Stomach (tissue), 9 donors: ENCODE measurements around the gene MSH6. TPM values are rescaled to one million over a fixed set of nuclear protein-coding genes. Genes with fewer than 3 reads are reported as not detected.

Experiments
- DNase-seq, 2 donors: peaks; one replicate each; pipeline versions ENCODE4 v3.0.0 to v3.0.0-alpha.2; 2013 to 2019
- H3K27ac ChIP-seq, 5 donors: fragments of 200-600 bp in 4 of 5; sonication (generic) in 4 of 5; one replicate each; pipeline ENCODE4 v1.5.1; 2013 to 2019; ENCODE audit warnings: mild to moderate bottlenecking in 1 of 5, moderate library complexity in 1 of 5
- H3K27me3 ChIP-seq, 3 donors: fragments of 200-600 bp; sonication (generic); one replicate each; pipeline ENCODE4 v1.5.1; 2017 to 2019; ENCODE audit warnings: mixed run types in 1 of 3
- H3K36me3 ChIP-seq, 4 donors: fragments of 200-600 bp; sonication (generic); 1 replicate in 3 of 4; 2 replicates in 1 of 4; pipeline ENCODE4 v1.5.1; 2016 to 2019
- H3K4me1 ChIP-seq, 4 donors: fragments of 200-600 bp; sonication (generic); one replicate each; pipeline ENCODE4 v1.5.1; 2016 to 2019
- H3K4me3 ChIP-seq, 4 donors: fragments of 200-600 bp; sonication (generic) in 3 of 4; one replicate each; pipeline ENCODE4 v1.5.1; 2016 to 2019; ENCODE audit warnings: mild to moderate bottlenecking in 1 of 4
- H3K9me3 ChIP-seq, 4 donors: fragments of 200-600 bp; sonication (generic); one replicate each; pipeline ENCODE4 v1.5.1; 2016 to 2019
- EP300 ChIP-seq: sonication (generic); formaldehyde crosslinking; IDR thresholded peaks from one replicate; pipeline ENCODE4 v1.6.1; 2017; ENCODE audit warnings: antibody characterized with exemption
- POLR2A ChIP-seq, 4 donors: fragments of 450-650 bp; IDR thresholded peaks; one replicate each; pipeline ENCODE4 v1.6.1; 2016; ENCODE audit warnings: antibody characterized with exemption in 4 of 4, control low read depth in 2 of 4, mild to moderate bottlenecking in 1 of 4, moderate library complexity in 1 of 4
- POLR2AphosphoS5 ChIP-seq, 3 donors: sonication (generic); formaldehyde crosslinking; IDR thresholded peaks; one replicate each; pipeline ENCODE4 v1.6.1; 2016; ENCODE audit warnings: antibody characterized with exemption in 3 of 3
- WGBS, 5 donors: extraction: QIAGEN DNeasy Blood & Tissue Kit in 3 of 5; methylation state at CpG; one replicate each; pipeline versions ENCODE4 v1.1.5 to v1.1.7; 2013 to 2018; 5-methylcytosine and 5-hydroxymethylcytosine counted together
- intact Hi-C: fragments of 100-400 bp; cut with DNase I; formaldehyde crosslinking; loops from one replicate; pipeline ENCODE4 v1.15.1; 2023; ENCODE audit warnings: low total_unique reads
- polyA plus RNA-seq, 3 donors: library from polyadenylated mRNA; stranded (reverse); fragments of 200-250 nt; gene quantifications; one replicate each; pipeline ENCODE4 v1.2.3, GENCODE V29; 2013
- total RNA-seq, 5 donors: library from RNA; depleted of rRNA; stranded (reverse); fragments of >200 nt; gene quantifications; one replicate each; pipeline versions ENCODE4 v1.1.0 to v1.2.3, GENCODE V29; 2014 to 2016
- TF ChIP-seq, protein P1 (sequence below), 7 experiments: fragments of 450-650 bp in 4 of 7; fragments of 200-600 bp in 3 of 7; sonication (generic) in 3 of 7; IDR thresholded peaks; one replicate each; pipeline ENCODE4 v1.5.1; 2016 to 2019; ENCODE audit warnings: antibody characterized with exemption in 7 of 7, control low read depth in 2 of 7, mild to moderate bottlenecking in 1 of 7
- donor health status: healthy with polysubstance abuse.
- donor health status: Bipolar disorder and iron deficiency.
- donor health status: healthy.

The MSH6 gene
- total and polyA plus RNA-seq, 8 donors = 5.7 to 45.7 (median 9.1) TPM

DNA sequence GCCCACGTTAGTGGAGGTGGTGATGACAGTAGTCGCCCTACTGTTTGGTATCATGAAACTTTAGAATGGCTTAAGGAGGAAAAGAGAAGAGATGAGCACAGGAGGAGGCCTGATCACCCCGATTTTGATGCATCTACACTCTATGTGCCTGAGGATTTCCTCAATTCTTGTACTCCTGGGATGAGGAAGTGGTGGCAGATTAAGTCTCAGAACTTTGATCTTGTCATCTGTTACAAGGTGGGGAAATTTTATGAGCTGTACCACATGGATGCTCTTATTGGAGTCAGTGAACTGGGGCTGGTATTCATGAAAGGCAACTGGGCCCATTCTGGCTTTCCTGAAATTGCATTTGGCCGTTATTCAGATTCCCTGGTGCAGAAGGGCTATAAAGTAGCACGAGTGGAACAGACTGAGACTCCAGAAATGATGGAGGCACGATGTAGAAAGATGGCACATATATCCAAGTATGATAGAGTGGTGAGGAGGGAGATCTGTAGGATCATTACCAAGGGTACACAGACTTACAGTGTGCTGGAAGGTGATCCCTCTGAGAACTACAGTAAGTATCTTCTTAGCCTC, 16.2 kb downstream of the MSH6 start:
- Histone ChIP-seq H3K9me3 (peaks cover 0 to 12% (median 8%) of the 10 kb centered on the region in 4 donors), H3K4me3 (no peak overlapping the region), H3K27ac (no peak overlapping the region), H3K36me3 (peaks cover 50 to 100% (median 99%) of the 10 kb centered on the region in 4 donors), H3K27me3 (no peaks in the 10 kb centered on the region), H3K4me1 (no peaks in the 10 kb centered on the region)
- no peak for DNase-seq
- 94 to 97% (median 95%) methylated on average over 6 of the region's 6 CpGs for WGBS, 5 donors
- TF ChIP-seq, protein P1, sequence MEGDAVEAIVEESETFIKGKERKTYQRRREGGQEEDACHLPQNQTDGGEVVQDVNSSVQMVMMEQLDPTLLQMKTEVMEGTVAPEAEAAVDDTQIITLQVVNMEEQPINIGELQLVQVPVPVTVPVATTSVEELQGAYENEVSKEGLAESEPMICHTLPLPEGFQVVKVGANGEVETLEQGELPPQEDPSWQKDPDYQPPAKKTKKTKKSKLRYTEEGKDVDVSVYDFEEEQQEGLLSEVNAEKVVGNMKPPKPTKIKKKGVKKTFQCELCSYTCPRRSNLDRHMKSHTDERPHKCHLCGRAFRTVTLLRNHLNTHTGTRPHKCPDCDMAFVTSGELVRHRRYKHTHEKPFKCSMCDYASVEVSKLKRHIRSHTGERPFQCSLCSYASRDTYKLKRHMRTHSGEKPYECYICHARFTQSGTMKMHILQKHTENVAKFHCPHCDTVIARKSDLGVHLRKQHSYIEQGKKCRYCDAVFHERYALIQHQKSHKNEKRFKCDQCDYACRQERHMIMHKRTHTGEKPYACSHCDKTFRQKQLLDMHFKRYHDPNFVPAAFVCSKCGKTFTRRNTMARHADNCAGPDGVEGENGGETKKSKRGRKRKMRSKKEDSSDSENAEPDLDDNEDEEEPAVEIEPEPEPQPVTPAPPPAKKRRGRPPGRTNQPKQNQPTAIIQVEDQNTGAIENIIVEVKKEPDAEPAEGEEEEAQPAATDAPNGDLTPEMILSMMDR (IDR thresholded peaks at IDR 0.05) = no peak
- TF ChIP-seq POLR2AphosphoS5 (IDR thresholded peaks at IDR 0.05) = no peak
- TF ChIP-seq EP300 = no peak
- TF ChIP-seq POLR2A (IDR thresholded peaks at IDR 0.05) = no peak
- intact Hi-C loops = no loop called here

DNA sequence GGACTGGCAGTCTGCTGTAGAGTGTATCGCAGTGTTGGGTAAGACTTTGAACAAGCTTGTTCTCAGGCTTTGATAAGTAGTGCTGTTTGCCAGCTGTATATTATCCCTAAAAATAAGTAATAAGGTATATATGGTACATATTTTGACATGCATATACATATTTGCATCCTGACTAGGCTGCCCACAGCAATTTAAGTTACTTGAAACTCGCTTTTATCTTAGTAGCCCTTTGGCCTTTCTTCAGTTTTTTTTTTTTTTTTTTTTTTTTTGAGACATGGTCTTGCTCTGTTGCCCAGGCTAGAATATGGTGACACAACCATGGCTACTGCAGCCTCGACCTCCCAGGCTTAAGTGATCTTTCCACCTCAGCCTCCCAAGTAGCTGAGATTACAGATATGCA, 18.2 kb downstream of the MSH6 start:
- no peaks in the 10 kb centered on the region for H3K27me3 ChIP-seq
- peaks cover 62 to 100% (median 100%) of the 10 kb centered on the region in 4 donors for H3K36me3 ChIP-seq
- no peak overlapping the region for H3K4me3 ChIP-seq
- DNase-seq = no peak
- peaks cover 0 to 12% (median 8%) of the 10 kb centered on the region in 4 donors for H3K9me3 ChIP-seq
- no peak overlapping the region for H3K27ac ChIP-seq
- no peaks in the 10 kb centered on the region for H3K4me1 ChIP-seq
- intact Hi-C loops = no loop called here
- TF ChIP-seq POLR2AphosphoS5 (IDR thresholded peaks at IDR 0.05) = no peak
- TF ChIP-seq, protein P1 (IDR thresholded peaks at IDR 0.05) = no peak
- TF ChIP-seq EP300 = no peak
- no peak for TF ChIP-seq POLR2A (IDR thresholded peaks at IDR 0.05)
- 74 to 93% (median 89%) methylated on average over 3 of the region's 3 CpGs for WGBS, 5 donors

DNA sequence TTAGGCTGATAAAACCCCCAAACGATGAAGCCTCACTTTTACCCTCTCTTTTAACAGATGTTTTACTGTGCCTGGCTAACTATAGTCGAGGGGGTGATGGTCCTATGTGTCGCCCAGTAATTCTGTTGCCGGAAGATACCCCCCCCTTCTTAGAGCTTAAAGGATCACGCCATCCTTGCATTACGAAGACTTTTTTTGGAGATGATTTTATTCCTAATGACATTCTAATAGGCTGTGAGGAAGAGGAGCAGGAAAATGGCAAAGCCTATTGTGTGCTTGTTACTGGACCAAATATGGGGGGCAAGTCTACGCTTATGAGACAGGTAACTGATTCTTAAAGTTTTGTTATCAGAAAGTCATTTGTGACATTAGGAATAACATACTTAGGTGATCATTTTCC, 20.4 kb downstream of the MSH6 start:
- no peak overlapping the region for H3K27ac ChIP-seq
- H3K27me3 ChIP-seq = no peaks in the 10 kb centered on the region
- H3K36me3 ChIP-seq = peaks cover 59 to 100% (median 100%) of the 10 kb centered on the region in 4 donors
- intact Hi-C loops = no loop called here
- 96 to 98% (median 98%) methylated on average over 7 of the region's 7 CpGs for WGBS, 5 donors
- TF ChIP-seq EP300 = no peak
- no peak overlapping the region for H3K4me3 ChIP-seq
- no peak for DNase-seq
- peaks cover 0 to 12% (median 8%) of the 10 kb centered on the region in 4 donors for H3K9me3 ChIP-seq
- peaks cover 0 to 16% (median 2%) of the 10 kb centered on the region in 4 donors for H3K4me1 ChIP-seq

DNA sequence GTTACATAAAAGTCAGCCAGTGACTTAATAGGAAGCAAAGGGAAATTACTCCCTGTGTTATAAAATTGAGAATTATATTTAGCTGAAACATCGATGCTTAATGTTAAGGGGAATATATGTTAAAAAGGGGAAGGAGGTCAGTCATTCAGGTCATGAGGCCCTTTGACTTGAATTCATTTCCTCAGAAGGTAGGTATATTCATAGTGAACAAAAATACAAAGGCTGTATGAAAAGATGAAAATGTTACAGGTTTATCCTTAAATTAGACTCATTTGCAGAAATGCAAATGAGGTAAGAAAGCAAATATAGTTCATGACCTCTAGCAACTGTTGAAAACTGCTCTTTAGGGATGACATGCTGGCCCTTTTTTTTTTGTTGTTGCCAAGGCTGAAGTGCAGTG, 20.8 kb downstream of the MSH6 start:
- Histone ChIP-seq H3K4me1 (peaks cover 0 to 18% (median 4%) of the 10 kb centered on the region in 4 donors), H3K27me3 (no peaks in the 10 kb centered on the region), H3K4me3 (no peak overlapping the region), H3K27ac (no peak overlapping the region), H3K36me3 (peaks cover 59 to 100% (median 100%) of the 10 kb centered on the region in 4 donors), H3K9me3 (peaks cover 0 to 12% (median 8%) of the 10 kb centered on the region in 4 donors)
- intact Hi-C loops = no loop called here
- WGBS, 5 donors = 79 to 96% (median 93%) methylated on average over 1 of the region's 1 CpG
- TF ChIP-seq POLR2AphosphoS5 (IDR thresholded peaks at IDR 0.05) = no peak
- no peak for TF ChIP-seq POLR2A (IDR thresholded peaks at IDR 0.05)
- TF ChIP-seq, protein P1 (IDR thresholded peaks at IDR 0.05) = no peak
- TF ChIP-seq EP300 = no peak
- DNase-seq = no peak

DNA sequence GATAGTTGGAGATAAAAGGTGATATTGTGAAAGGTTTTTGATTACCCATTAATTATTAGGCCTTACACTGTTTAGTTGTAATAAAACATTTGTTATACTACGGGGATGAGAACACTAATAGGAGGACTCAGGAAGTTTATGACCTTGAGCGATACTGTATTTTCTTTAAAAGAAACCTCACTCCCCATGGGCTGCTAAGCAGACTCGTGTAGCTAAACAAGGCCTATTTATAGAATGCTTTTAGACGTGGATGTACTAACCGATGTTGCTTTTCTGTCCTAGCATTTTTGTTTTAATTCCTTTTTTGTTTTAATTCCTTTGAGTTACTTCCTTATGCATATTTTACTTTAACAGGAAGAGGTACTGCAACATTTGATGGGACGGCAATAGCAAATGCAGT, 22.9 kb downstream of the MSH6 start:
- intact Hi-C loops = no loop called here
- no peak overlapping the region for H3K27ac ChIP-seq
- H3K9me3 ChIP-seq = peaks cover 0 to 12% (median 8%) of the 10 kb centered on the region in 4 donors
- H3K36me3 ChIP-seq = peaks cover 43 to 100% (median 99%) of the 10 kb centered on the region in 4 donors
- DNase-seq = no peak
- no peak overlapping the region for H3K4me3 ChIP-seq
- no peaks in the 10 kb centered on the region for H3K27me3 ChIP-seq
- WGBS, 5 donors = 49 to 70% (median 62%) methylated on average over 6 of the region's 6 CpGs
- peaks cover 0 to 27% (median 7%) of the 10 kb centered on the region in 4 donors for H3K4me1 ChIP-seq
- TF ChIP-seq, protein P1 (IDR thresholded peaks at IDR 0.05) = no peak
- TF ChIP-seq POLR2AphosphoS5 (IDR thresholded peaks at IDR 0.05) (no peak), POLR2A (IDR thresholded peaks at IDR 0.05) (no peak), EP300 (no peak)
